Right cardiac atrium (tissue), 5 donors: ENCODE results near the gene ALPK3. TPM values are rescaled to one million over a fixed set of nuclear protein-coding genes. Genes with fewer than 3 reads are reported as not detected.

ENCODE experiments used
- ATAC-seq, 2 donors: fragments of 200-7000 bp; cut with Tn5 transposase; one replicate each; pipeline versions ENCODE4 v1.8.0 to v1.9.1; 2020; ENCODE audit warnings: moderate library complexity in 2 of 2, mild to moderate bottlenecking in 1 of 2
- DNase-seq, 3 donors: peaks; one replicate each; pipeline ENCODE4 v3.0.0-alpha.2; 2020
- H3K27ac ChIP-seq: one replicate; pipeline ENCODE4 v1.5.1; 2013; ENCODE audit warnings: mild to moderate bottlenecking, low read length, control low read depth, moderate library complexity
- H3K27me3 ChIP-seq: one replicate; pipeline ENCODE4 v1.6.1; 2013; ENCODE audit not compliant: control insufficient read depth, insufficient read depth
- H3K4me1 ChIP-seq: one replicate; pipeline ENCODE4 v1.6.1; 2013; ENCODE audit warnings: low read length; ENCODE audit not compliant: control insufficient read depth, insufficient read depth
- H3K4me3 ChIP-seq: one replicate; pipeline ENCODE4 v1.5.1; 2013; ENCODE audit warnings: low read length, control low read depth
- H3K9me3 ChIP-seq: one replicate; pipeline ENCODE4 v1.6.1; 2013; ENCODE audit warnings: low read length; ENCODE audit not compliant: control insufficient read depth
- WGBS: extraction: QIAGEN DNeasy Blood & Tissue Kit; methylation state at CpG from one replicate; pipeline ENCODE4 v1.1.7; 2013; 5-methylcytosine and 5-hydroxymethylcytosine counted together
- intact Hi-C, 4 donors: fragments of 100-400 bp; cut with DNase I; formaldehyde crosslinking; loops; one replicate each; pipeline versions ENCODE4 v1.11.0 to v1.14.0; 2022 to 2023
- polyA plus RNA-seq: library from polyadenylated mRNA; stranded (reverse); fragments of 200-250 nt; gene quantifications from one replicate; pipeline ENCODE4 v1.2.3, GENCODE V29; 2013
- total RNA-seq, 4 donors: library from RNA; stranded (reverse); fragmentation: NEBNext Ultra II Directional; extraction: Animal tissue kit (Norgen Biotek cat#: 25700); gene quantifications; one replicate each; pipeline ENCODE4 v1.2.1, GENCODE V29; 2021
- donor health status: healthy with polysubstance abuse.
- donor health status: DM: no; HTN: yes; CAD: no.
- donor health status: DM: no; HTN: no; CAD: no.
- donor health status: DM: no; HTN: yes; CAD: no; lungs with severe emphysema.
- donor health status: DM: yes; HTN: yes; CAD: no.

The ALPK3 gene
- total and polyA plus RNA-seq, 5 donors: 65.8 to 95.2 (median 77.6) TPM

GRCh38 chr15:84783493-84784251, 33.5 kb upstream of the ALPK3 start:
- no peaks in the 10 kb centered on the region for H3K27me3 ChIP-seq
- 78% methylated on average over 12 of the region's 12 CpGs for WGBS
- H3K27ac ChIP-seq: no peak overlapping the region
- H3K9me3 ChIP-seq: no peaks in the 10 kb centered on the region
- ATAC-seq (no peak), DNase-seq (peak in 1 of 3 donors; percentile 35)
- peaks cover 13% of the 10 kb centered on the region for H3K4me1 ChIP-seq
- intact Hi-C loops: no loop called here
- H3K4me3 ChIP-seq: no peak overlapping the region

DNA sequence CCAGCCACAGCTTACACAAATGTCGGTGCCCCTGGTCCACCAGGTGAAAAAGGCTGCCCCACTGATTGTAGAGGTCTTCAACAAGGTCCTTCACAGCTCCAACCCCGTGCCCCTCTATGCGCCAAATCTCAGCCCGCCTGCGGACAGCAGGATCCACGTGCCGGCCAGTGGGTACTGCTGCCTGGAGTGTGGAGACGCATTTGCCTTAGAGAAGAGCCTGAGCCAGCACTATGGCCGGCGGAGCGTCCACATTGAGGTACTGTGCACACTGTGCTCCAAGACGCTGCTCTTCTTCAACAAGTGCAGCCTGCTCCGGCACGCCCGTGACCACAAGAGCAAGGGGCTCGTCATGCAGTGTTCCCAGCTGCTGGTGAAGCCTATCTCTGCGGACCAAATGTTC, 32.9 kb upstream of the ALPK3 start:
- Histone ChIP-seq H3K4me3 (no peak overlapping the region), H3K27me3 (no peaks in the 10 kb centered on the region), H3K9me3 (no peaks in the 10 kb centered on the region), H3K4me1 (peaks cover 13% of the 10 kb centered on the region), H3K27ac (no peak overlapping the region)
- 97% methylated on average over 17 of the region's 17 CpGs for WGBS
- intact Hi-C loops: no loop called here
- DNase-seq: peak in 1 of 3 donors; percentile 32
- peak in 1 of 2 donors; percentile 6 for ATAC-seq

- Histone ChIP-seq H3K4me1 (peaks cover 13% of the 10 kb centered on the region), H3K4me3 (no peak overlapping the region), H3K9me3 (no peaks in the 10 kb centered on the region), H3K27me3 (no peaks in the 10 kb centered on the region), H3K27ac (no peak overlapping the region)
- WGBS: 73% methylated on average over 5 of the region's 5 CpGs
- DNase-seq (no peak), ATAC-seq (no peak)
- intact Hi-C loops: no loop called here
Observed at GRCh38 chr15:84785053-84785452, 32.1 kb upstream of the ALPK3 start.

DNA sequence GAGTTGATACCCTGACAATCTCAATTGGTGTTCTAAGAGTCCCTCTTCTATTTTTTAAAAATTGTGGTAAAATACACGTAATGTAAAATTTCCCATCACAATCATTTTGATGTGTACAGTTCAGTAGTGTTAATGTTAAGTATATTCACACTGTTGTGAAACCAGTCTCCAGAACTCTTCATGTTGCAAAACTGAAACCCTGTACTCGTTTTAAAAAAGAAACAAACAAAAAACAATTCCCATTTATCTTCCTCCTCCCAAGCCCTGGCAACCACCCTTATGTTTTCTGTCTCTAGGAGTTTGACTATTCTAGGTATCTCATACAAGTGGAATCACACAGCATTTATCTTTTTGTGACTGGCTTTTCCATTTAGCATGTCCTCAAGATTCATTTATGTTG, 28.7 kb upstream of the ALPK3 start:
- H3K4me1 ChIP-seq: peaks cover 13% of the 10 kb centered on the region
- intact Hi-C loops: no loop called here
- WGBS: 47% methylated on average over 2 of the region's 2 CpGs
- no peaks in the 10 kb centered on the region for H3K27me3 ChIP-seq
- no peak overlapping the region for H3K27ac ChIP-seq
- ATAC-seq: no peak
- H3K4me3 ChIP-seq: no peak overlapping the region
- H3K9me3 ChIP-seq: no peaks in the 10 kb centered on the region
- DNase-seq: no peak

- WGBS: 96% methylated on average over 5 of the region's 5 CpGs
- no peaks in the 10 kb centered on the region for H3K9me3 ChIP-seq
- peaks cover 13% of the 10 kb centered on the region for H3K4me1 ChIP-seq
- no peak overlapping the region for H3K4me3 ChIP-seq
- no peaks in the 10 kb centered on the region for H3K27me3 ChIP-seq
- no peak for ATAC-seq
- DNase-seq: no peak
- intact Hi-C loops: no loop called here
- H3K27ac ChIP-seq: no peak overlapping the region
Observed at GRCh38 chr15:84789762-84790161, 27.4 kb upstream of the ALPK3 start.

GRCh38 chr15:84790676-84791075, 26.5 kb upstream of the ALPK3 start:
- WGBS: 96% methylated on average over 4 of the region's 4 CpGs
- Histone ChIP-seq H3K9me3 (no peaks in the 10 kb centered on the region), H3K4me3 (no peak overlapping the region), H3K27ac (no peak overlapping the region), H3K4me1 (peaks cover 13% of the 10 kb centered on the region), H3K27me3 (no peaks in the 10 kb centered on the region)
- no peak for ATAC-seq
- intact Hi-C loops: no loop called here
- DNase-seq: no peak

DNA sequence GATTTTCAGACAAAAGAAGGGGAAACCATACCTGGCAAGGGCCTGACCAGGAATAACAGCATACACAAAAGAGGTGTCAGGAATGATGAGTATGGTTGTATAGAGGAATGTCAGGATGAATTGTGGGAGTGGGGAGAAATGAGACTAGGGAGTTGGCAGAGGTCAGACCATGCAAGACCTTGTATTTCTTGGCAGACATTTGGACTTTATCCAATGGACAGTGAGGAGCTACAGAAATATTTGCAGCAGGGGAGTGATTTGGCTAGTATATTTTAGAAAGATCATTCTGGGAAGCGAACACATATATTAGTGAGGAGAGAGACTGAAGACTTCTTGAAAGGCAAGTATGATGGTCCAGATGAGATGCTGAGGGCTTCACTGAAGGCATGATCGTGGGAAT, 25.4 kb upstream of the ALPK3 start:
- Histone ChIP-seq H3K27ac (no peak overlapping the region), H3K4me3 (no peak overlapping the region), H3K9me3 (no peaks in the 10 kb centered on the region), H3K4me1 (peaks cover 5% of the 10 kb centered on the region), H3K27me3 (no peaks in the 10 kb centered on the region)
- 92% methylated on average over 2 of the region's 2 CpGs for WGBS
- ATAC-seq (no peak), DNase-seq (no peak)
- intact Hi-C loops: no loop called here

GRCh38 chr15:84793431-84794161, 23.6 kb upstream of the ALPK3 start:
- H3K4me1 ChIP-seq: no peaks in the 10 kb centered on the region
- no peak for DNase-seq
- no peaks in the 10 kb centered on the region for H3K9me3 ChIP-seq
- no peak overlapping the region for H3K27ac ChIP-seq
- no peak overlapping the region for H3K4me3 ChIP-seq
- H3K27me3 ChIP-seq: no peaks in the 10 kb centered on the region
- intact Hi-C loops: no loop called here
- WGBS: over 99% methylated on average over 7 of the region's 7 CpGs
- no peak for ATAC-seq

GRCh38 chr15:84794162-84794547, 23.0 kb upstream of the ALPK3 start:
- WGBS: 88% methylated on average over 4 of the region's 4 CpGs
- Histone ChIP-seq H3K4me1 (no peaks in the 10 kb centered on the region), H3K27me3 (no peaks in the 10 kb centered on the region), H3K4me3 (no peak overlapping the region), H3K9me3 (no peaks in the 10 kb centered on the region), H3K27ac (no peak overlapping the region)
- intact Hi-C loops: no loop called here
- DNase-seq (no peak), ATAC-seq (no peak)

DNA sequence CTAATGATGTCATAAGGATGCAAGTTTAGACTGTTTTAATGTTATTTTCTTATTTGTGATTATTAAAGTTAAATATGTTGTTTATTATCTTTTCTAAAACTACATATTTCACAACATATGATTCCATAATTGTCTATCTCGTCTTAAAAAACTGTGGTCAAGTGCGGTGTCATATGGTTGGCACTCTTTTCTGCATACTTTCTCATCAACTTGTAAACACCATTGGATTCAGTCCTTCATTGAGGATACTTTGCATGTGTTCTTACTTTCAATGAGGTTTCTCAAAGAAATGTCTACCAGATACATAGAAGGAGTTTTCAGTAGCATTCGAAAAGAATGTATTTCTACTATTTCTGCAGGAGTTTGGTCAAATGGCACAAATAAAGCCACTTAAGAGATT, 22.0 kb upstream of the ALPK3 start:
- ATAC-seq (no peak), DNase-seq (no peak)
- Histone ChIP-seq H3K27me3 (no peaks in the 10 kb centered on the region), H3K4me3 (no peak overlapping the region), H3K4me1 (no peaks in the 10 kb centered on the region), H3K27ac (no peak overlapping the region), H3K9me3 (no peaks in the 10 kb centered on the region)
- 80% methylated on average over 3 of the region's 3 CpGs for WGBS
- intact Hi-C loops: no loop called here

GRCh38 chr15:84797212-84797611, 19.9 kb upstream of the ALPK3 start:
- no peak overlapping the region for H3K4me3 ChIP-seq
- no peak for ATAC-seq
- intact Hi-C loops: no loop called here
- no peaks in the 10 kb centered on the region for H3K9me3 ChIP-seq
- 96% methylated on average over 4 of the region's 4 CpGs for WGBS
- no peak overlapping the region for H3K27ac ChIP-seq
- DNase-seq: no peak
- no peaks in the 10 kb centered on the region for H3K27me3 ChIP-seq
- no peaks in the 10 kb centered on the region for H3K4me1 ChIP-seq
